GM21367 (cell line): ENCODE results near the gene ZMPSTE24.

Experiments
- ATAC-seq: cut with Tn5 transposase; IDR thresholded peaks from one replicate; pipeline ENCODE4 v1.9.1; 2021; ENCODE audit not compliant: unreplicated experiment

ZMPSTE24 gene

GRCh38 chr1:40303051-40303771, 45.2 kb downstream of the ZMPSTE24 start:
- ATAC-seq: no peak

- no peak for ATAC-seq
Measured at GRCh38 chr1:40303790-40304189, 45.8 kb downstream of the ZMPSTE24 start.

- ATAC-seq: no peak
Measured at GRCh38 chr1:40305451-40305850, 47.4 kb downstream of the ZMPSTE24 start.

- ATAC-seq: no peak
Measured at GRCh38 chr1:40305871-40306270, 47.8 kb downstream of the ZMPSTE24 start.

DNA sequence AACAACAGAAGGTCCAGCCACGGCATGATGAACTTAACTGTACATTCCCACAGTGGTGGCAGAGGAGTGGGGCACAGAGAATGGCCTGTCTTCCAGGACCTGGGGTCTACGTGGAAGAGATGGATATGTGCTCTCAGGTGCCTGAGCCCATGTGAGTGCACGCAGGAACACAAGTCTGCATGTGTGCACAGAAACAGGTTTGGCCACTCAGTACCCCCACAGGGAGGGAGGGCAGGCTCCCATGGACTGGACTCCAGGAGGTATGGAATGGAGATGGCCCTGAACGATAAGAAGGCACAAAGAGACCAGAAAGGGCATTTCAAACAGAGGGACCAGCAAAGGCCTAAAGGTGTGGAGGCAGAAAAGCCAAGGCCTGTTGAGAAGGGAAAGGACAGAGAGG, 48.3 kb downstream of the ZMPSTE24 start:
- ATAC-seq: no peak

GRCh38 chr1:40307186-40307585, 49.1 kb downstream of the ZMPSTE24 start:
- ATAC-seq: no peak

DNA sequence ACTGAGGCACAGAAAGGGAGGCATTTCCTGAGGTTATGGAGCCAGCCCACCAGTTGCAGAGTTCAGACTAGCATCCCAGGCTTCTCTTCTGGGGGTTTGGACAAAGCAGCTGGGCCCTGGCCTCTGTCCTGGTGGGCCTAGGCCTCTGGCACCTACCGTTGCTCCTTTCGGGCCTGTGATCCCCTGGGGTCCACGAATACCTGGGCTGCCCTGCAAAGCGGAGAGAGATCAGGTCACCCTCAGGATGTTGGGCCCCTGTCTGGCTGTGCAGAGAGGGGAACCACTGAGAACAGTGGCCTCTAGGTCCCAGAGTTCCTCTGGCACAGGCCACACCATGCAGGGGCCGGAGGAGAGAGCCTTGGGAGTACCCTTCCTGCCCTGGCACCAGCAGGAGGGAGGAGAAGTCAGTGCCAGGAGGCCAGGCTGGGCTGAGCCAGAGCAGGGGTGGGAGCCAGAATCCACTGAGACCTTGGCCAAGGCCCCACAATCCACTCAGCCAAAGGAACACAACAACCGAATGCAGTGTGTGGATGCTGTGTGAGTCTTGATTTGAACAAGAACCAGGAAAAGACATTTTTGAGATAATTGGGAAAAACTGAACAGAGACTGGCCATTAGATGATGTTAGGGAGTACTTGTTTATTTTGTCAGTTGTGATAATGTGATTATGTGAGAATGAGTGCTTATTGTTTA, 50.1 kb downstream of the ZMPSTE24 start:
- ATAC-seq: no peak

GRCh38 chr1:40309374-40310128, 51.5 kb downstream of the ZMPSTE24 start:
- no peak for ATAC-seq

DNA sequence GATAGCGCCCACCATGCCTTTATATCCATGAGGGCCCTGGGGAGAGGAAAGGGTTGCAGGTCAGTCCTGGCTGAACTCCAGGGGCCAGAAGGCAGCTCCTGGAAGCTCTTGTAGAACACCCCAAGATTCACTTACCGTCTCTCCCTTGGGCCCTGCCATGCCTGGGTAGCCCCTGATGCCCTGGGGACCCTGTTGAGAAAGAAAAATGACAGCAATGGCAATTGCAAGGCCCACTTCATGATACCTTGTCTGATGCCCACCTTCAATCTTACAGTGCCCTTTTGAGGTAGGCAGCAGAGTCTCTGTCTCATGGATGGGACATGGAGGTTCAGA, 52.1 kb downstream of the ZMPSTE24 start:
- ATAC-seq: no peak

GRCh38 chr1:40310983-40311642, 53.1 kb downstream of the ZMPSTE24 start:
- ATAC-seq: no peak

- ATAC-seq: no peak
Measured at GRCh38 chr1:40311692-40312091, 53.7 kb downstream of the ZMPSTE24 start.

DNA sequence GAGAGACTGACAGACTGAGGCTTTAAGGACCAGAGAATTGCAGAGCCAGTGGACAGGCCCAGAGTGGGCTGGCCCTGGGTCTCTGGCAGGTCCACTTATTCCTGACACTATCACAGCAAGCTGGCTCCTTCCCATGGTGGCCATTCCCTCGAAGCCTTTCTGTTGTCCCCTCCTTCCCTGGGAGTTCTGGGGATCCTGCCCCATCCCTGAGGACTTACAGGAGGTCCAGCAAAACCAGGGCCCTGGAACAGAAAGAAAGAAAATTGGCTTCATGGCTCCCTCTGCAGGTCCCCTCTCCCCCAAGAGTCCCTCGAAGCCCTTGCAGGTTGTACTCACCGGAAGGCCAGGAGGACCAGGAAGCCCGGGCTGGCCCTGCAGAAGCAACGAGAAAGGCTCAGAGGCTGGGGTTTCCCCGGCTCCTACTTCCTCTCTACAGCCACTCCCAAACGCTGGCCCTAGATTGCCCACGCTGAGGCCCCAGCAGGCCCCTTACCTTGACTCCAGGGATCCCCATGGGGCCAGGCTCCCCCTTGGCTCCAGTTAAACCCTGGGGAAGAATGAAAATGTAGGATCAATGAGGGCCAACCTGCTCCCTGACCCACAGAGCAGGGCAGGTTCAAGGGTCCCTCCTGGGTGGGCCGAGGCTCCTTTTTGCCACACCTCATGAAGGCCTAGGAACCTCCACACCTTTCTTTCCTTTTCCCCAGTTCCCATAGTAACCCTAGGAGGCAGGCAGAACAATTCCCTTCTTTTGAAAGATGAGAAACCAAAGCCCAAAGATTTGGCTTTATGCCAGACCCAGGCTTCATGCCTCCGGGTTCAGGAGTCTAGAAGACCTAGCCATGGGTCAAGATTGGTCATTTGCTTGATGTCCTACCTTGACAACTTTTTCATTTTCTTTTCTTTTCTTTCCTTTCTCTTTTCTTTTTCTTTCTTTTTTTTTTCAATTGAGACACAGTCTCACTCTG, 54.5 kb downstream of the ZMPSTE24 start:
- ATAC-seq: peak; percentile 47

DNA sequence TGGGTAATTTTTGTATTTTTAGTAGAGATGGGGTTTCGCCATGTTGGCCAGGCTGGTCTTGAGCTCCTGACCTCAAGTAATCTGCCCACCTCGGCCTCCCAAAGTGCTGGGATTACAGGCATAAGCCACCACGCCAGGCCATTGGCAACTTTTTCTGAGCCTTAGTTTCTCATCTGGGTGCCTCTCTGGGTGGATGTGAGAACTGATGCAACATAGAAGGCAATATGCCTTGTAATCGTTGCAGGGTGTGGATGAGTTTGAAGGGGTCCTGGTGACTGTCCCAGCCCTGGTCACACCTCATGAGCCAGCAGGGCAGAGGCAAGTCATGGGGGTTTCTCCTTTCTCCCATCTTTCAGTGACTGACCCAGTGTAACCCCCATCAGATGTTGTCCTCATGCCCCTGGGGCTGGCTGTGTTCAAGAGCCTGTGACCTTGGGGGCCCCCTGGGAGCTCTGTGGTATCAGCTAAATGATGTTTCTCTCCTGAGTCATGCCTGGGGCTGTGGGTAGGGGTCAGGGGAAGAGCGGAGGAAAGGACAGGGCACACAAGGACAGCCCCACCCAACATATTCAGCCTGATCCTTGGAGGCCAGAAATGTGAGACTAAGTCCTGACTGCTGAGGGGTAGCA, 55.4 kb downstream of the ZMPSTE24 start:
- no peak for ATAC-seq

DNA sequence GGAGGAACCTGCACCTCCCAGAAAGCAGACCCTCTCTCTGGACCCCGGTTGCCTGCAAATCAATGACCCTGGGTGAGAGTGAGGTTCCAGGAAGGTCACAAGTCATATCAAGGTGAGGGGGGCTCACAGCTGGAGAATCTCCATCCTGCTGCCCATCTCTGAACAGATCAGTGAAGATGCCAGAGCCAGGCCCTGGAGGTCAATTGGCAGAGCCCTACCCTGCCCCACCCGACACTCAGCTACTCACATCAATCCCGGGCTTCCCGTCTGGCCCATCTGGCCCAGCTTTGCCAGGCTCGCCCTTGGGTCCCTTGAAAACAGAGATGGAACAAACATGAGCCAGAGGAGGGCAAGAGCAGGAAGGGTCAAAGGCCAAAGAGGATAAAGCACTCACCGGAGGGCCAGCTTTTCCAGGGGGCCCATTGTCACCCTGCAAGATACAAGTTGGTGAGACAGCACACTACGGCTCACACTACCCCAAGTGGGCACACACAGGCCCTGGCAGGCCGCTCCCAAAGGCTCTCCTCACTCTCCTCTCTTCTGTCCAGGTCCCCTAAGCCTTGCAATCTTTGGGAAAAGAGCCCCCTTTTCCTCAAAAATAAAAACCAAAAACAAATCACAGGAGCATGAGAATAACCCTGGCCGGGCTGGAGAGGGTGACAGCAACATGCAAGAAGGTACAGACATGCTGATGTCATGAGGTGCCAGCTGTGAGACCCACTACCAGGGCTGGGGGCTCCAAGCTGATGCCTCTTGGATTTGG, 56.1 kb downstream of the ZMPSTE24 start:
- ATAC-seq: no peak

DNA sequence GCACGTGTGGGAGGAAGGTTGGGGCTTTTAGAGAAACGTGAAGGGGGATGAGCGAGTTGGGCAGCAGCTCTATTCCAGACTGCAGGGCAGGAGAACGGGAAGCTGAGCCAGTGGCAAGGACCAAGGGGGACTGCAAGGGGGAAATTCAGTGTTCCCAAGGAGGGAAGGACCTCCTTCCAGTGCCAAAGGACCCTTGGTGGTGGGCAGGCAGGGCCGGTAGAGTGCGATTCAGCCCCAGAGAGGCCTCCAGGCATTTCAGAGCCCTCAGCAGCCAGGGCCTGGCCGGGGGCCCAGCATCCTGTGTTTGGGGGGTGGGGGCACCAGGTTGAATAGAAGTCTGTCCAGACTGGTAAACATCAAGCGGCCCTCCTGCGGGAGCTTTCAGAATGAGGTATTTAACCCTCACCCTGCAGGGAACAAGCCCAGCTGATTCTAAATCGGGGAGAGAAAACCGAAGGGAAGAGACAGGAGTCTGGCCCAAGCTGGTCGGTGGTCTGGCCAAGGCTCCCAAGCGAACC, 56.7 kb downstream of the ZMPSTE24 start:
- ATAC-seq: no peak

DNA sequence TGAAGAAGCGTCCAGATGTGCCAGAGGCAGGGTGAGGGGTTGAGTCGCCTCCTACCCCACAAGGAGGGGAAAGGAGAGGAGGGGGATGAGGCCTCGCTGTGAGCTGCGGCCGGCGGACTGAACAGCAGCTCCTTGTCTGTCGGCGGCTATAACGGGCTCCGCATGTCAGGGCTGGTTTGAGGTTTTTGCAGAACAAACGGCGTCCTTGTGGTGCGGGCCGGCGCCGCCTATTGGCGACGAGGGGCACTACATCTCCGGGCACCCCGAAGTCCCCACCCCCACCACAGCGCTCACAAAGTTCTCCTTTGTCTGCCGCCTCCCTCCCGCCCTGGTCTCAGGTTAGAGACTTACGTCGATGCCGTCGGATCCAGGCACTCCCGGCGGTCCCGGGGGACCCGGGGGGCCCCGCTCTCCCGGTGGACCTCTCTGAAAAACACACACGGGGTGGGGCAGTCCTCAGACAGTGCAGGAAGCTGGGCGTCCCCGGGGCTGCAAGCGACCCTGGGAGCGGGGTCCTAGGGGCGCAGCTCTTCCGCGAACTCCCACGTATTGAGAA, 57.3 kb downstream of the ZMPSTE24 start:
- ATAC-seq: peak; percentile 40

GRCh38 chr1:40315795-40316594, 58.0 kb downstream of the ZMPSTE24 start:
- no peak for ATAC-seq
